Measurements from ENCODE around the gene OPHN1.

OPHN1 gene

DNA sequence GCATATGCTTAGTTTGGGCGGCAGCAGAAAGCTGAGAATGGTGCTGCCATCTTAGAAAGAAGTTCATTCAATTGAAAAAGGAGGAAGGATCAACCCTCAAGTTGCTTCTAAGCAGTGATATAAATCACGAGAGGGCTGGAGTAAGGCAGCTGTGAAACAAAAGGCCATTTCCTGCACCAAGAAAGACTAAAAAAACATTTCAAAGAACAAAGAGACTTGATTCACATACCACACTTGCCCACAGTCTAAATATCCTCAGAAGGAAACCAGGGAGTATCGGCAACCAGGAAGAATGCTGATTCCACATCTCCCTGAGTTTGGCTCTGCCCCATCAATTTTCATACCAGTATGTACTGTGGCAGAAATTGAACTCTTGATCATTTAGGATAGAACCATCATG is 240.1 kb downstream of the OPHN1 start:
- TF ChIP-seq, protein P1, sequence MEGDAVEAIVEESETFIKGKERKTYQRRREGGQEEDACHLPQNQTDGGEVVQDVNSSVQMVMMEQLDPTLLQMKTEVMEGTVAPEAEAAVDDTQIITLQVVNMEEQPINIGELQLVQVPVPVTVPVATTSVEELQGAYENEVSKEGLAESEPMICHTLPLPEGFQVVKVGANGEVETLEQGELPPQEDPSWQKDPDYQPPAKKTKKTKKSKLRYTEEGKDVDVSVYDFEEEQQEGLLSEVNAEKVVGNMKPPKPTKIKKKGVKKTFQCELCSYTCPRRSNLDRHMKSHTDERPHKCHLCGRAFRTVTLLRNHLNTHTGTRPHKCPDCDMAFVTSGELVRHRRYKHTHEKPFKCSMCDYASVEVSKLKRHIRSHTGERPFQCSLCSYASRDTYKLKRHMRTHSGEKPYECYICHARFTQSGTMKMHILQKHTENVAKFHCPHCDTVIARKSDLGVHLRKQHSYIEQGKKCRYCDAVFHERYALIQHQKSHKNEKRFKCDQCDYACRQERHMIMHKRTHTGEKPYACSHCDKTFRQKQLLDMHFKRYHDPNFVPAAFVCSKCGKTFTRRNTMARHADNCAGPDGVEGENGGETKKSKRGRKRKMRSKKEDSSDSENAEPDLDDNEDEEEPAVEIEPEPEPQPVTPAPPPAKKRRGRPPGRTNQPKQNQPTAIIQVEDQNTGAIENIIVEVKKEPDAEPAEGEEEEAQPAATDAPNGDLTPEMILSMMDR (IDR thresholded peaks at IDR 0.05; ENCODE audit: control insufficient read depth, extremely low read depth, insufficient read depth): no peak
- no peak for DNase-seq (ENCODE audit: low read depth)
- H3K4me3 ChIP-seq (ENCODE audit: low read depth, low read length): no peak overlapping the region

DNA sequence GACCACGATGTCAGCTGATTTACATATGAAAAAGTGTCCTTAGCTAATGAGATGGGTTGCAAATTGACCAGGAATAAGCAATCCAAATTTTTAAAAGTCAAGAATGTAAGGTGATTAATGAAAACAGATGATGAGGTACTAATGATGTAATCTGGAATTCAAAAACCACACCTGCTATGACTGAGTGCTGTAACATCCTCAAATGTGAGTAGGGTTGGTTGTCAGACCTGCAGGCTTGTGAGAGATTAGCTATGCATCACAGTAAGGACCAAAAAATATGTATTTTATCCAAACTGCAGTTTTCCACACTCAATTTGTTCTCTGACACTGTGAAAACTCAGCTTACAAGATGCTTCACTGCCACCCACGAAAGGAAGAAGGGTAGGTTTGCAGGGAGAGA is 242.5 kb downstream of the OPHN1 start:
- TF ChIP-seq, protein P1 (IDR thresholded peaks at IDR 0.05; ENCODE audit: control insufficient read depth, extremely low read depth, insufficient read depth): no peak
- H3K4me3 ChIP-seq (ENCODE audit: low read depth, low read length): no peak overlapping the region
- no peak for DNase-seq (ENCODE audit: low read depth)

DNA sequence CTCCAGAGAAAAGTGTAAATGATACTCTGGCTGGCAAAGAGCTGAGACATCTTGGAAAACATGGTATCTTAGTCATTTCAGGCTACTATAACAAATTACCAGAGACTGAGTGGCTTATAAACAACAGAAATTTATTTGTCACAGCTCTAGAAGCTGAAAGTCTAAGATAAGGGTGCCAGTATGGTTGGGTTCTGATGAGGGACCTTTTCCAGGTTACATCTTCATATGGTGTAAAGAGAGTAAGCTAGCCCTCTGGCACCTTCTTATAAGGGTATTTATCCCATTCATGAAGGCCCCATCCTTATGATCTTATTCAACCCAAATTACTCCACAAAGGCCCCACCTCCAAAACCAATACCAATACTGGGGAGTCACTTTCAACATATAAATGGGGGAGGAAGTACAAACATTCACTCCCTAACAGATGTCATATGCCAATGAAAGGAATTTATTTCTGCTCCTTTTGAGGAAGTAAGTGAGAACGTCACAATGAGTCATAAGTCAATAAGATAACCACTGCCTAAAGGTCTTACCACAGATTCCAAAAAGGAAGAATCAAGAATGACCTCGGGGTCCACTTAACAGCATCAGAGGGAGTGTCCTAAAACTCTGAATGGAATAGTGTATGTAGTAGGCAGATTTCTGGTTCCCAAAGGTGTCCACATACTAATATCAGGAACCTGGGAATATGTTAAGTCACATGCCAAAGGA is 246.6 kb downstream of the OPHN1 start:
- DNase-seq (ENCODE audit: low read depth): no peak
- no peak overlapping the region for H3K4me3 ChIP-seq (ENCODE audit: low read depth, low read length)
- TF ChIP-seq, protein P1 (IDR thresholded peaks at IDR 0.05; ENCODE audit: control insufficient read depth, extremely low read depth, insufficient read depth): no peak

DNA sequence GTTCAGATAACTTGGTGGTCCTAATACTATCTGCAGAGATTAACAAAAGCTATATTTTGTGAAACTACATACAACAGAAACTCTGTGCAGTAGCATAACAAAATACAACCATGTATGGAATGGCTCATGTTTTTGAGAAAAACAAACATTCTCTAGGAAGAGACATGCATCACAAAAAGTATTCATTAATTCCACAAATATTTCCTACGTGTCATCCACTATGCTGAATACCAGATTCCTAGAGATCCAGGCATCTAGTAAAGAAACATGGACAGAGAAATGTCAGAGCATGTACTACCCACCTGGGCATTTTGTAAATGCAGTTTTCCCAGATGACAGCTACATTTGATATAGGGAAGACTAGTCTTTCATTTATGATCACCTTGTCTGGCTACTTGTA is 248.1 kb downstream of the OPHN1 start:
- no peak overlapping the region for H3K4me3 ChIP-seq (ENCODE audit: low read depth, low read length)
- TF ChIP-seq, protein P1 (IDR thresholded peaks at IDR 0.05; ENCODE audit: control insufficient read depth, extremely low read depth, insufficient read depth): no peak
- DNase-seq (ENCODE audit: low read depth): no peak

DNA sequence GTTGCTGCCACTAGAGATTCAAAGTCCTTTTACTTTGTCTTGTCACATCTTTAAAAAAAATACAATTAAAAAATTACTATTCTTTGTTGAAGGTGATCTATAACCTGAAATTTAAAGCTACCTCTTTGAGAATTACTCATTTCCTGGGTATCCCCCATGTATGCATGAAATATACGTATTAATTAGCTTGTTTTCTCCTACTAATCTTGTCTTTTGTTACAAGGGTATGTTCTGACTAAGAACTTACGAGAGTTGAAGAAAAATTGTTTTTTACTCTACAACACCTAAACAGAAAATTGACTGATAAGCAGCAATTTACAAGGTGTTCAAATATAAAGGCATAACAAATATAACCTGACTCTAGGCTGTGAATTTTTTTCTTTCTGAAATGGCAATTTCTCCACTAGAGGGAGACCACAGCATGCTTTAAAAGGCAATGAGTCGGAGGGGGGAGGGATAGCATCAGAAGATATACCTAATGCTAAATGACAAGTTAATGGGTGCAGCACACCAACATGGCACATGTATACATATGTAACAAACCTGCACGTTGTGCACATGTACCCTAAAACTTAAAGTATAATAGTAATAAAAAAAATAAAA is 249.6 kb downstream of the OPHN1 start:
- TF ChIP-seq, protein P1 (IDR thresholded peaks at IDR 0.05; ENCODE audit: control insufficient read depth, extremely low read depth, insufficient read depth): peak; percentile 61
- no peak overlapping the region for H3K4me3 ChIP-seq (ENCODE audit: low read depth, low read length)
- DNase-seq (ENCODE audit: low read depth): peak; percentile 27

DNA sequence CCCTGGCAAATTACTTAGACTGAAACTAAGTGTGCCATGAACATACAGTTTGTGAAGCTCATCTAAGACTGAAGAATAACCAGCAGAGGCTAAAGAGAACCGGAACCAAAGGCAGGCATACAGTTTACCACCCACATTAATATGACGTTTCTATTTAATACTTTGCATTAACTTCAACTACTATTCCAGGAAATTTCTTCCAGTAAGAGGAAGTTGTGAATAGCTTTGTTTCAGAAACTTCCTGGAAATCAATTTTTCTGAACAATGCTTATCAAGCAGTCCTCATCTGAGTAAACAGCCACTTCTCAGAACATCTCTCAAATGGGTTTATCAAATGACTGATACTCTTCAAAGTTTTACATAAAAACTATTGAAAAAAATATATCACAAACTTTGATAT is 252.7 kb downstream of the OPHN1 start:
- DNase-seq (ENCODE audit: low read depth): no peak
- no peak overlapping the region for H3K4me3 ChIP-seq (ENCODE audit: low read depth, low read length)
- TF ChIP-seq, protein P1 (IDR thresholded peaks at IDR 0.05; ENCODE audit: control insufficient read depth, extremely low read depth, insufficient read depth): no peak

DNA sequence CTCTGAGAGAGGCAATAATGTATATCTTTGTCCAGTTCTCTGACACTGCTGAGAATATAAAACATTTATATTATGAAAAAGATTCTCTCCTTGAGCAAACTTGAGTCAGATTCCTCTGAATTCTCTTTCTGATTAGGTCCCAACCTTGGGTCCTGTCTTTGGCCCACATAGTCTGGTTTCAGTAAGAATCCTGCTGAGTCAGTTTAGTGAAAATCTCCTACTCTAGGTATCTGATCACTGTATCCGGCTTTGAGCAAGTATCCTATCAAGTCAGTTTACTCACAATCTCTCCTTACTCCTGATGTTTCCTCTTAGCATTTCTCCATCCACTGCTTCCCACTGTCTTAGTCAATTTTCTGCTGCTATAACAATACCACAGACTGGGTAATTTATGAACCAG is 253.9 kb downstream of the OPHN1 start:
- TF ChIP-seq, protein P1 (IDR thresholded peaks at IDR 0.05; ENCODE audit: control insufficient read depth, extremely low read depth, insufficient read depth): no peak
- DNase-seq (ENCODE audit: low read depth): no peak
- H3K4me3 ChIP-seq (ENCODE audit: low read depth, low read length): no peak overlapping the region
